Hepatocyte (in vitro differentiated cells): ENCODE results near the gene MPZL1. TPM values are rescaled to one million over a fixed set of nuclear protein-coding genes. Genes with fewer than 3 reads are reported as not detected.

Source experiments
- DNase-seq: peaks from one replicate; pipeline ENCODE4 v3.0.0-alpha.2; 2016; ENCODE audit warnings: low spot score
- H2AFZ ChIP-seq: fragments of 200-600 bp; sonication (generic); 2 replicates; pipeline ENCODE4 v1.6.0; 2016; ENCODE audit warnings: antibody characterized with exemption, mild to moderate bottlenecking
- H3K27ac ChIP-seq: fragments of 200-600 bp; sonication (generic); 2 replicates; pipeline ENCODE4 v1.5.1; 2016; ENCODE audit warnings: mild to moderate bottlenecking
- H3K27me3 ChIP-seq: fragments of 200-600 bp; sonication (generic); 2 replicates; pipeline ENCODE4 v1.6.1; 2016
- H3K36me3 ChIP-seq: fragments of 200-600 bp; sonication (generic); replicated peaks from 2 replicates; pipeline ENCODE4 v1.5.1; 2016; ENCODE audit warnings: low read depth; ENCODE audit not compliant: insufficient read depth
- H3K4me1 ChIP-seq: fragments of 200-600 bp; sonication (generic); 2 replicates; pipeline ENCODE4 v1.5.1; 2016; ENCODE audit warnings: mild to moderate bottlenecking, moderate library complexity; ENCODE audit not compliant: insufficient read depth
- H3K4me2 ChIP-seq: fragments of 200-600 bp; sonication (generic); 2 replicates; pipeline ENCODE4 v1.6.0; 2016
- H3K4me3 ChIP-seq: fragments of 200-600 bp; sonication (generic); 2 replicates; pipeline ENCODE4 v1.5.1; 2016; ENCODE audit warnings: mild to moderate bottlenecking
- H3K79me2 ChIP-seq: fragments of 200-600 bp; sonication (generic); 2 replicates; pipeline ENCODE4 v1.6.0; 2017; ENCODE audit warnings: mild to moderate bottlenecking
- H3K9me2 ChIP-seq: fragments of 200-600 bp; sonication (generic); replicated peaks from 2 replicates; pipeline ENCODE4 v1.6.0; 2017; ENCODE audit warnings: mild to moderate bottlenecking; ENCODE audit not compliant: insufficient read depth
- H3K9me3 ChIP-seq: fragments of 200-600 bp; sonication (generic); 2 replicates; pipeline ENCODE4 v1.5.1; 2016; ENCODE audit warnings: low read depth, mild to moderate bottlenecking
- H4K20me1 ChIP-seq: fragments of 200-600 bp; sonication (generic); 2 replicates; pipeline ENCODE4 v1.6.0; 2016; ENCODE audit warnings: mild to moderate bottlenecking; ENCODE audit not compliant: insufficient read depth, poor library complexity, severe bottlenecking
- EZH2 ChIP-seq: fragments of 200-600 bp; sonication (generic); IDR thresholded peaks from 2 replicates; pipeline ENCODE4 v1.6.1; 2016; ENCODE audit warnings: antibody characterized with exemption, mild to moderate bottlenecking, borderline replicate concordance
- EZH2phosphoT487 ChIP-seq: fragments of 200-600 bp; sonication (generic); IDR thresholded peaks from one replicate; pipeline ENCODE4 v1.6.1; 2018; ENCODE audit warnings: antibody characterized with exemption, mild to moderate bottlenecking, low read depth, moderate library complexity; ENCODE audit not compliant: unreplicated experiment, severe bottlenecking
- whole genome bisulfite sequencing: methylation state at CpG from one replicate; pipeline ENCODE4 v1.1.6; 2016; ENCODE audit warnings: low lambda C conversion rate; ENCODE audit errors: missing lambda C conversion rate; 5-methylcytosine and 5-hydroxymethylcytosine counted together
- polyA plus RNA-seq: library from polyadenylated mRNA; unstranded; fragments of >200 nt; fragmentation: Nextera tagmentation; extraction: Ambion mirVana; gene quantifications from 2 replicates; pipeline ENCODE4 v1.2.1, GENCODE V29; 2016
- total RNA-seq: library from RNA; depleted of rRNA; stranded (reverse); fragments of >200 nt; gene quantifications from 2 replicates; pipeline ENCODE4 v1.2.3, GENCODE V29; 2014
- TF ChIP-seq, protein P1 (sequence below): fragments of 200-600 bp; sonication (generic); IDR thresholded peaks from 2 replicates; pipeline ENCODE4 v1.5.1; 2016; ENCODE audit warnings: antibody characterized with exemption, mild to moderate bottlenecking; ENCODE audit not compliant: poor library complexity

MPZL1 gene
- total and polyA plus RNA-seq, 2 experiments from 2014 or later = 176 to 245 TPM

DNA sequence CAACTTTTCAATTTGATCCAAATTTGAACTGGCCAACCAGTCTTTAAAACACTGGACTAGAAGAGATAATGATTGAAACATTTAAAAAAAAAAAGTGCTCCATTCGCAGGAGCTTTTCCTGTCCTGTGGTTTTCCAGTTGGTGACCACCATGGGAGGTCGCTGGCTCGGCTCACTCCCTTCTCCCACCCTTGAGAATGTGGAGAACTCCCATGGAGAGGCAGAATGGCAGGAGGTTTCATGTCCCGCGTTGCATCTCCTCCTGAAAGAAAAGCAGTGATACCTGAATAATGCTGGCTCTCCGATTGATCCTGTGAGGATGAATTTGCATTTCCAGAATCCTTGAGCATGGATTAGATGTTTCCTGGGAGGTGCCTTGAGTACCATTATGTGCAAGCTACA is 16.5 kb upstream of the MPZL1 start:
- no peaks in the 10 kb centered on the region for H3K9me2 ChIP-seq
- no peaks in the 10 kb centered on the region for H3K9me3 ChIP-seq
- H3K27me3 ChIP-seq = no peaks in the 10 kb centered on the region
- no peak overlapping the region for H3K4me3 ChIP-seq
- no peak overlapping the region for H3K27ac ChIP-seq
- DNase-seq = no peak
- H3K36me3 ChIP-seq = no peaks in the 10 kb centered on the region
- 33% methylated on average over 6 of the region's 6 CpGs for WGBS
- no peak for TF ChIP-seq EZH2phosphoT487
- TF ChIP-seq, protein P1, sequence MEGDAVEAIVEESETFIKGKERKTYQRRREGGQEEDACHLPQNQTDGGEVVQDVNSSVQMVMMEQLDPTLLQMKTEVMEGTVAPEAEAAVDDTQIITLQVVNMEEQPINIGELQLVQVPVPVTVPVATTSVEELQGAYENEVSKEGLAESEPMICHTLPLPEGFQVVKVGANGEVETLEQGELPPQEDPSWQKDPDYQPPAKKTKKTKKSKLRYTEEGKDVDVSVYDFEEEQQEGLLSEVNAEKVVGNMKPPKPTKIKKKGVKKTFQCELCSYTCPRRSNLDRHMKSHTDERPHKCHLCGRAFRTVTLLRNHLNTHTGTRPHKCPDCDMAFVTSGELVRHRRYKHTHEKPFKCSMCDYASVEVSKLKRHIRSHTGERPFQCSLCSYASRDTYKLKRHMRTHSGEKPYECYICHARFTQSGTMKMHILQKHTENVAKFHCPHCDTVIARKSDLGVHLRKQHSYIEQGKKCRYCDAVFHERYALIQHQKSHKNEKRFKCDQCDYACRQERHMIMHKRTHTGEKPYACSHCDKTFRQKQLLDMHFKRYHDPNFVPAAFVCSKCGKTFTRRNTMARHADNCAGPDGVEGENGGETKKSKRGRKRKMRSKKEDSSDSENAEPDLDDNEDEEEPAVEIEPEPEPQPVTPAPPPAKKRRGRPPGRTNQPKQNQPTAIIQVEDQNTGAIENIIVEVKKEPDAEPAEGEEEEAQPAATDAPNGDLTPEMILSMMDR = no peak
- TF ChIP-seq EZH2 = no peak
- no peaks in the 10 kb centered on the region for H4K20me1 ChIP-seq
- no peaks in the 10 kb centered on the region for H3K4me1 ChIP-seq
- H2AFZ ChIP-seq = no peak overlapping the region
- H3K79me2 ChIP-seq = no peaks in the 10 kb centered on the region
- no peak overlapping the region for H3K4me2 ChIP-seq

DNA sequence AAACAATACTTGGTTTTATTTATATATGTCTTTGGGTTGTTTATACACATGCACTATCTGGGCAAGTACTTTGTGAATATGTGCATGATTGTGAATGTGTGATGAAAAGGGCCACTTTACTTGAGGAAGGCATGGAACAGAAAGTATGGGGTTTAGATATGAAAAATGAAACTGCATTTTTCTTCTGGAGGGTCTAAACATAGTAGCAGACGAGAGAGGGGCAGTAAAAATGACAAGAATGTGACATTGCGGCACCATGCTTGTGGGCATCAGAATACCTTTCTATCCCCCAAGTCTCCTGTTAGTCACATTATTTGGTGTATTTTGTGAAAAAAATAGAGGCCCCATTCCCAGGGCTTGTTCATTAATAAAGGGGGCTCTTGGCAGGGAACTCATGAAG is 15.4 kb upstream of the MPZL1 start:
- DNase-seq = no peak
- no peak overlapping the region for H2AFZ ChIP-seq
- no peaks in the 10 kb centered on the region for H3K9me2 ChIP-seq
- no peaks in the 10 kb centered on the region for H3K4me1 ChIP-seq
- H3K79me2 ChIP-seq = no peaks in the 10 kb centered on the region
- no peak for TF ChIP-seq EZH2phosphoT487
- no peak for TF ChIP-seq EZH2
- TF ChIP-seq, protein P1 = no peak
- no peak overlapping the region for H3K4me3 ChIP-seq
- no peaks in the 10 kb centered on the region for H3K9me3 ChIP-seq
- no peaks in the 10 kb centered on the region for H3K27me3 ChIP-seq
- H3K27ac ChIP-seq = no peak overlapping the region
- no peaks in the 10 kb centered on the region for H4K20me1 ChIP-seq
- H3K36me3 ChIP-seq = no peaks in the 10 kb centered on the region
- 72% methylated on average over 2 of the region's 2 CpGs for WGBS
- H3K4me2 ChIP-seq = no peak overlapping the region

DNA sequence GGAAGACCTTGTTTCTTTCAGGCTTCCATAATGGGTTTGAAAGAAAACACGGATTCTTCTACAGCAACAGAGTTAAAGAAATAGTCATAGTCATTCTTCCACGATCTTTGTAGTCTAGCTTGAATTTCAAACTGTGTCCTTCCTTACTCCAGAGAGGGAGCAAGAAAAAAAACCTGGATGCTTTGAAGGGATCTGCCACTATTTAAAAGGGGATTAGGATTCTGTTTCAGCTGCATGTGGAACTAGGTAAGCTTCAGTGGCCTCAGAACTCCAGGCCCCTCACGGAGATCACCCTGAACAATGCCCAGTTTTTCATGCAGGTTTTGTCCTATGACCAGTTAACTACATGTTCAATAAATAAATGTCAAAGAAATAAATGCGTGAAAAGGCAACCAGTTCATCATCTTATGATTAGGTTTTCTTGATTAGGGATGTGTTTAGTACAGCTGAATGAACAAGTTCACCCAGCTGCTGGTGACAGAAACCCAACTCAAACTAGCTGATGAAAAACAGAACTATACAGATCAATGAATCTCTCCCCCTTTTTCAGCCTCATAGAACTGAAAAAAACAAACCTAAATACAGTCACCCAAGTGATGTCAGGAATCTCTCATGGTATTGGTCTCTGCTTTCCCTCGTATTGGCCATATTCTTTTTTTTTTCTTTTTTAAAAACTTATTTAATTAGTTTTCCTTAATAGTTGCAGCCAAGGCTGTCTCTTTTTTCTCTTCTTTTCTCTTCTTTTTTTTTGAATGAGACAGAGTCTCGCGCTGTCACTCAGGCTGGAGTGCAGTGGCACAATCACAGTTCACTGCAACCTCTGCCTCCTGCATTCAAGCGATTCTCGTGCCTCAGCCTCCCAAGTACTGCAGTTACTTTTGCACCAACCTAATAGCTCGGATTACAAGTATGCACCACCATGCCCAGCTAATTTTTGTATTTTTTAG is 14.6 kb upstream of the MPZL1 start:
- Histone ChIP-seq H3K4me3 (no peak overlapping the region), H3K9me3 (no peaks in the 10 kb centered on the region), H3K4me1 (no peaks in the 10 kb centered on the region), H3K27ac (no peak overlapping the region), H3K36me3 (no peaks in the 10 kb centered on the region), H2AFZ (no peak overlapping the region), H4K20me1 (no peaks in the 10 kb centered on the region), H3K27me3 (no peaks in the 10 kb centered on the region), H3K4me2 (no peak overlapping the region), H3K79me2 (no peaks in the 10 kb centered on the region), H3K9me2 (no peaks in the 10 kb centered on the region)
- DNase-seq = no peak
- TF ChIP-seq EZH2phosphoT487 (no peak), EZH2 (no peak)
- TF ChIP-seq, protein P1 = no peak
- 69% methylated on average over 10 of the region's 10 CpGs for WGBS
